ENCODE measurements around the gene LRMDA.
"Not testable (repeated sequence)": the region's sequence is repeated elsewhere in the genome, so short reads cannot be mapped to it uniquely, and the experiment has no call there.

Gene LRMDA

GRCh38 chr10:76563286-76563685, 1131.9 kb downstream of the LRMDA start:
- no peak for TF ChIP-seq CTCF (IDR thresholded peaks at IDR 0.05)
- no peak overlapping the region for H3K27ac ChIP-seq
- DNase-seq (ENCODE audit: low spot score), result no peak
- no peak overlapping the region for H3K4me3 ChIP-seq

DNA sequence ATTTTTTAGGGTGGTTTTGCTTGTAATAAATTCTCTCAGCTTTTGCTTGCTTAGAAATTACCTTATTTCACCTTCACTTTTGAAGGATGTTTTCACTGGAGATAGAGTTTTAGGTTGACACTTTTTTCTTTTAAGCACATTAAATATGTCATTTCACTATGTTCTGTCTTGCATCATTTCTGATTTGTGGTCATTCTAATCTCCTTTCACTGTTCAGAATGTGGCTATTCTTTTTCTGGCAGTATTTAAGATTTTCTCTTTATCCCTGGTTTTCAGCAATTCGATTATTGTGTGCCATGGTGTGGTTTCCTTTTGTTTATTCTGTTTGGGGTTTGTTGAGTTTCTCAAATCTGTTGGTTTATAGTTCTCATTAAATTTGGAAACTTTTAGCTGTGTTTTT, 1140.6 kb downstream of the LRMDA start:
- no peak overlapping the region for H3K4me3 ChIP-seq
- DNase-seq (ENCODE audit: low spot score), result no peak
- H3K27ac ChIP-seq, result no peak overlapping the region
- no peak for TF ChIP-seq CTCF (IDR thresholded peaks at IDR 0.05)

GRCh38 chr10:76576276-76576962, 1145.0 kb downstream of the LRMDA start:
- Histone ChIP-seq H3K27ac (peak overlapping the region in 1 of 2 donors; percentile 9), H3K4me3 (no peak overlapping the region)
- DNase-seq (ENCODE audit: low spot score), result no peak
- TF ChIP-seq CTCF (IDR thresholded peaks at IDR 0.05), result no peak

GRCh38 chr10:76577455-76577854, 1146.0 kb downstream of the LRMDA start:
- Histone ChIP-seq H3K4me3 (no peak overlapping the region), H3K27ac (no peak overlapping the region)
- no peak for DNase-seq (ENCODE audit: low spot score)
- TF ChIP-seq CTCF (IDR thresholded peaks at IDR 0.05), result no peak

DNA sequence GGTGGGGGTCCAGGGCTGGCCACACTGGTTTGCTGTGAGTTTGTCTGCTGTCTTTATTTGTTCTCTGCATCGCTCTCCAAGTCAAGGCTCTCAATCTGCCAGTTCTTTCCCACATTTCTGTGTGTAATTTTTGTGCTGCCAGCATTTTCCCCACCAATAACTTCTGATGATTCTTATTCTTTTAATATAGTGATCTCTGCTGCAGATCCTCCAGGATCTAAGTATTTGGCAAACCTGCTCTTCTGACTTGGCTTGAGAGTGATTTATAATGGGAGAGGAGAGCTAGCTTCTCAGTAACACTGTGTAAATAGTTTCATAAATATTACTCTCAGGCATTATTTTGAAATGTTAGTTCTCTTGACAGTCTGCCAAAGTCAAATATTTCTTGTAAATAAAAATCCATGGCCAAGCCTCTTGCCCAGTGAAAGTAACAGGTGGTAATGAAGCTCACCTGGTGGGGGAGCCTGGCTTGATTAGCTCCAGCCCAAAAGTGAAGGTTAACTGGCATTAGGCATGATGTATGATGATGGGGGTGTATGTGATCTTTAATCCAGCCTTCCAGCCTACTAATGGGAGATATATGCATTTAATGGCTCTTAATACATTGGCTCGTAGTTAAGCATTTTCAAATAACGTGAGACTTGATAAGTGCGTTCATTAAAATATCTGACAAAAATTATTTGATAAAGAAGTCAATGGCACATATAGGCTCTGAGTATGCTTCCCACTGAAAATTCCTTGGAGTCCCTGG, 1150.3 kb downstream of the LRMDA start:
- TF ChIP-seq CTCF (IDR thresholded peaks at IDR 0.05), result no peak
- DNase-seq (ENCODE audit: low spot score), result no peak

GRCh38 chr10:76582531-76582930, 1151.1 kb downstream of the LRMDA start:
- no peak for TF ChIP-seq CTCF (IDR thresholded peaks at IDR 0.05)
- H3K4me3 ChIP-seq, result no peak overlapping the region
- DNase-seq (ENCODE audit: low spot score), result no peak
- no peak overlapping the region for H3K27ac ChIP-seq

More for the DNA sequence above, 1150.3 kb downstream of the LRMDA start:
- H3K27ac ChIP-seq, result no peak overlapping the region
- H3K4me3 ChIP-seq, result no peak overlapping the region

DNA sequence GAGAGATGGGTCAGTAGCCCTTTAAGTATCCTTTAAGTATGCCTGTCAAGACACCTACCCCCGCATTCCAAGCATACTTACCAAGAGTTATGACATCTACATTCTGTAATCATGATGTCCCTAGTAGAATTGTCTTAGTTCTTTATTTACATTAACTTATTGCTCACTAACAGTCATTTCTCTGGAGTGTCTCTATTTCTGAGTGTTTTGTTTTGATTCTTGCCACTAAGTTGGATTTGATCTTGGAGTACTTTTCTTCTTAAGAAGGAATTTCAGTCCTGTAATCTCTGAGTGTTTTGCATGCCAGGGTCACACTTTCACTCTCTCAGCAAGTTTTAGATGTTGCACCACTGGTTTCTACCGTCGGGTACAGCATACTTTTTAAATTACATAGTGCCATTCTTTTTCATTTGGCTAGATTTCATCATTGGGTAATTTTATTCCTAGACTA, 1152.3 kb downstream of the LRMDA start:
- no peak for DNase-seq (ENCODE audit: low spot score)
- no peak overlapping the region for H3K4me3 ChIP-seq
- TF ChIP-seq CTCF (IDR thresholded peaks at IDR 0.05), result no peak
- H3K27ac ChIP-seq, result peak overlapping the region in 1 of 2 donors; percentile 59

DNA sequence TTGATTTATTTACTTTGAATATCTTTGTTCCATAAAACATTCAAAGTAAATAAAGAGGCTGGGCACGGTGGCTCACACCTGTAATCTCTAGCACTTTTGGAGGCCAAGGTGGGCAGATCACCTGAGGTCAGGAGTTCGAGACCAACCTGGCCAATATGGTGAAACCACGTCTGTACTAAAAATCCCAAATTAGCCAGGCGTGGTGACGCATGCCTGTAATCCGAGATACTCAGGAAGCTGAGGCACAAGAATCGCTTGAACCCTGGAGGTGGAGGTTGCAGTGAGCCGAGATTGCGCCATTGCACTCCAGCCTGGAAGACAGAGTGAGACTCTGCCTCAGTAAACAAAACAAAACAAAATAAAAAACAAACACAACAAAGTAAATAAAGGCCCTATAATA, 1153.0 kb downstream of the LRMDA start:
- not testable (repeated sequence) for H3K4me3 ChIP-seq; DNase-seq (ENCODE audit: low spot score)

More for the DNA sequence above, 1153.0 kb downstream of the LRMDA start:
- H3K27ac ChIP-seq, result peak overlapping the region in 1 of 2 donors; percentile 59

Measured in coronary artery (tissue), 2 donors.